Measurements from ENCODE around the gene DAZAP1. TPM values are rescaled to one million over a fixed set of nuclear protein-coding genes. Genes with fewer than 3 reads are reported as not detected.
A peak's percentile ranks its signal among the peaks of the same experiment; 100 is the strongest.

DAZAP1 gene
- total RNA-seq, 1 experiment from 2014 or later: 246 TPM

DNA sequence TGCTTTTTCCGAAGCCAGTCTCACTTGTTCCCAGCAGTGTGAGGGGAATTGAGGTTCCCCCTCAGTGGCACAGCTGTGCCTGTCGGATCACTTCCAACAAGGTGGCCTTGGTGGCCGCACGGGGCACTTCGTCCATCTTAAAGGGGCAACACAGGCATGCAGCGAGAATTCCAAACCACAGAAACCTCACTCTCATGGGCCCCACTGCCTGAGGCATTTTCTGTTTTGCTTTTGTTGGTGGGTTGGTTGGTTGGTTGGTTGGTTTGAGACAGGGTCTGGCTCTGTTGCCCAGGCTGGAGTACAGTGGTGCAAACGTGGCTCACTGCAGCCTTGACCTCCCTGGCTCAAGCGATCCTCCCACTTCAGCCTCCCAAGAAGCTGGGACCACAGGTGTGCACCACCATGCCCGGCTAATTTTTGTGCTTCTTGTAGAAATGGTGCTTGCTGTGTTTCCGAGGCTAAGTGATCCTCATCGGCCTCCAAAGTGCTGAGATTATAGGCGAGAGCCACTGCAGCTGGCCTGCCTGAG, 27.4 kb upstream of the DAZAP1 start:
- ChIA-PET POLR2A (no interaction called here), CTCF (no interaction called here)
- H3K36me3 Mint-ChIP-seq (ENCODE audit: insufficient read depth, unreplicated experiment): peaks cover 31% of the 10 kb centered on the region
- H3K9me3 Mint-ChIP-seq (ENCODE audit: unreplicated experiment): no peaks in the 10 kb centered on the region
- intact Hi-C loops (cut with micrococcal nuclease): loop anchor here (10.0 kb wide), 2 partner anchors 65 to 105 kb away; partner anchors contain the start of gene FAM174C
- BruUV-seq (replicated peaks): no TSS peak
- H3K4me1 Mint-ChIP-seq (ENCODE audit: insufficient read depth, unreplicated experiment): peaks cover 6% of the 10 kb centered on the region
- H3K4me3 Mint-ChIP-seq (ENCODE audit: unreplicated experiment): no peak overlapping the region
- no peak for TF ChIP-seq CTCF (IDR thresholded peaks at IDR 0.05; ENCODE audit: unreplicated experiment)
- H3K27me3 Mint-ChIP-seq (ENCODE audit: insufficient read depth, unreplicated experiment): no peaks in the 10 kb centered on the region
- no peak overlapping the region for H3K27ac Mint-ChIP-seq (ENCODE audit: low read depth, unreplicated experiment)
- DNase-seq (ENCODE audit: unreplicated experiment): no peak

GRCh38 chr19:1382250-1382649, 25.1 kb upstream of the DAZAP1 start:
- Mint-ChIP-seq H3K36me3 (ENCODE audit: insufficient read depth, unreplicated experiment) (peaks cover 31% of the 10 kb centered on the region), H3K27ac (ENCODE audit: low read depth, unreplicated experiment) (no peak overlapping the region)

DNA sequence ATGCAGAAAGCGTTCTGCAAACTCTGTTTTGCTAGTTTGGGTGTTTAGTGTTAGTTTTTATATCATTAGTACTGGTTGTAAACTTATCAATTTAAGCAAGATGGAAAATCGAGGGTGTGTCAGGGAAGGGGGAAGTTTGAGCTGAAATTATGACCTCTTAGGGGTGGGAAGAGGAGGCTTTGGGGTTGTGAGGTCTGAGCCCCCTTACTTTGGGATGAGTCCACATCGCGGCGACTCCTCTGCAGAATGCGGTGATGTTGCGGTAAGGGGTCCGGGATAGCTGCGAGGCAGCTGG, 24.4 kb upstream of the DAZAP1 start:
- no peak for DNase-seq (ENCODE audit: unreplicated experiment)
- CTCF ChIA-PET: interaction anchor here (0.6 to 0.9 kb wide), 3 partner anchors 9 to 38 kb away, joined by 3 to 4 read pairs (median 4); no protein-coding TSS in a partner anchor
- Mint-ChIP-seq H3K4me3 (ENCODE audit: unreplicated experiment) (peak overlapping the region; percentile 82), H3K27ac (ENCODE audit: low read depth, unreplicated experiment) (peak overlapping the region; percentile 93), H3K27me3 (ENCODE audit: insufficient read depth, unreplicated experiment) (no peaks in the 10 kb centered on the region), H3K36me3 (ENCODE audit: insufficient read depth, unreplicated experiment) (peaks cover 31% of the 10 kb centered on the region), H3K4me1 (ENCODE audit: insufficient read depth, unreplicated experiment) (peaks cover 6% of the 10 kb centered on the region), H3K9me3 (ENCODE audit: unreplicated experiment) (no peaks in the 10 kb centered on the region)
- POLR2A ChIA-PET: interaction anchor here (0.7 to 1.9 kb wide), 12 partner anchors 10 to 1195 kb away, joined by 3 to 11 read pairs (median 4); partner anchors contain the start of genes ATP5F1D and FAM174C
- no TSS peak for BruUV-seq (replicated peaks)
- intact Hi-C loops (cut with micrococcal nuclease): loop anchor here (10.0 kb wide), 2 partner anchors 68 to 108 kb away; partner anchors contain the start of gene FAM174C
- TF ChIP-seq CTCF (IDR thresholded peaks at IDR 0.05; ENCODE audit: unreplicated experiment): peak; percentile 8

More at GRCh38 chr19:1382250-1382649, 25.1 kb upstream of the DAZAP1 start:
- no peak for DNase-seq (ENCODE audit: unreplicated experiment)
- no peak overlapping the region for H3K4me3 Mint-ChIP-seq (ENCODE audit: unreplicated experiment)
- H3K27me3 Mint-ChIP-seq (ENCODE audit: insufficient read depth, unreplicated experiment): no peaks in the 10 kb centered on the region
- TF ChIP-seq CTCF (IDR thresholded peaks at IDR 0.05; ENCODE audit: unreplicated experiment): no peak
- no peaks in the 10 kb centered on the region for H3K9me3 Mint-ChIP-seq (ENCODE audit: unreplicated experiment)
- BruUV-seq (replicated peaks): no TSS peak
- H3K4me1 Mint-ChIP-seq (ENCODE audit: insufficient read depth, unreplicated experiment): peaks cover 6% of the 10 kb centered on the region
- intact Hi-C loops (cut with micrococcal nuclease): loop anchor here (10.0 kb wide), 2 partner anchors 67 to 107 kb away; partner anchors contain the start of gene FAM174C
- POLR2A ChIA-PET: interaction anchor here (1.5 to 1.9 kb wide), 4 partner anchors 21 to 67 kb away, joined by 7 to 11 read pairs (median 9); a partner anchor contains a TSS
- CTCF ChIA-PET: interaction anchor here (0.9 kb wide), 1 partner anchor 8 kb away, joined by 4 read pairs; no protein-coding TSS in a partner anchor

- Mint-ChIP-seq H3K27me3 (ENCODE audit: insufficient read depth, unreplicated experiment) (no peaks in the 10 kb centered on the region), H3K4me3 (ENCODE audit: unreplicated experiment) (peak within 1 kb of the TSS; percentile 82), H3K27ac (ENCODE audit: low read depth, unreplicated experiment) (peak within 1 kb of the TSS; percentile 93), H3K36me3 (ENCODE audit: insufficient read depth, unreplicated experiment) (peaks cover 33% of the 10 kb centered on the region), H3K4me1 (ENCODE audit: insufficient read depth, unreplicated experiment) (peaks cover 6% of the 10 kb centered on the region), H3K9me3 (ENCODE audit: unreplicated experiment) (no peaks in the 10 kb centered on the region)
- ChIA-PET CTCF (interaction anchor here (0.6 to 0.9 kb wide), 3 partner anchors 9 to 38 kb away, joined by 3 to 4 read pairs (median 4); no protein-coding TSS in a partner anchor), POLR2A (interaction anchor here (0.6 to 1.9 kb wide), 18 partner anchors 11 to 1195 kb away, joined by 3 to 11 read pairs (median 4); partner anchors contain the start of genes ATP5F1D and FAM174C)
- no TSS peak for BruUV-seq (replicated peaks)
- intact Hi-C loops (cut with micrococcal nuclease): loop anchor here (10.0 kb wide), 2 partner anchors 69 to 109 kb away; partner anchors contain the start of gene FAM174C
- no peak for TF ChIP-seq CTCF (IDR thresholded peaks at IDR 0.05; ENCODE audit: unreplicated experiment)
- peak; percentile 85 for DNase-seq (ENCODE audit: unreplicated experiment)
Observed at GRCh38 chr19:1383312-1384084, 23.9 kb upstream of the DAZAP1 start, which contains the start of gene NDUFS7. Gene NDUFS7 (plus strand): TSS chr19:1383907. CDS start chr19:1383927, 20 bp downstream.
